Fibroblast of gingiva (primary cell): ENCODE data around the gene CAPZB.
A peak's percentile ranks its signal among the peaks of the same experiment; 100 is the strongest.
"Not testable (repeated sequence)": the region's sequence is repeated elsewhere in the genome, so short reads cannot be mapped to it uniquely, and the experiment has no call there.

Experiments
- DNase-seq: peaks from one replicate; pipeline ENCODE4 v3.0.0-alpha.2; 2011; ENCODE audit warnings: low read depth

CAPZB gene

DNA sequence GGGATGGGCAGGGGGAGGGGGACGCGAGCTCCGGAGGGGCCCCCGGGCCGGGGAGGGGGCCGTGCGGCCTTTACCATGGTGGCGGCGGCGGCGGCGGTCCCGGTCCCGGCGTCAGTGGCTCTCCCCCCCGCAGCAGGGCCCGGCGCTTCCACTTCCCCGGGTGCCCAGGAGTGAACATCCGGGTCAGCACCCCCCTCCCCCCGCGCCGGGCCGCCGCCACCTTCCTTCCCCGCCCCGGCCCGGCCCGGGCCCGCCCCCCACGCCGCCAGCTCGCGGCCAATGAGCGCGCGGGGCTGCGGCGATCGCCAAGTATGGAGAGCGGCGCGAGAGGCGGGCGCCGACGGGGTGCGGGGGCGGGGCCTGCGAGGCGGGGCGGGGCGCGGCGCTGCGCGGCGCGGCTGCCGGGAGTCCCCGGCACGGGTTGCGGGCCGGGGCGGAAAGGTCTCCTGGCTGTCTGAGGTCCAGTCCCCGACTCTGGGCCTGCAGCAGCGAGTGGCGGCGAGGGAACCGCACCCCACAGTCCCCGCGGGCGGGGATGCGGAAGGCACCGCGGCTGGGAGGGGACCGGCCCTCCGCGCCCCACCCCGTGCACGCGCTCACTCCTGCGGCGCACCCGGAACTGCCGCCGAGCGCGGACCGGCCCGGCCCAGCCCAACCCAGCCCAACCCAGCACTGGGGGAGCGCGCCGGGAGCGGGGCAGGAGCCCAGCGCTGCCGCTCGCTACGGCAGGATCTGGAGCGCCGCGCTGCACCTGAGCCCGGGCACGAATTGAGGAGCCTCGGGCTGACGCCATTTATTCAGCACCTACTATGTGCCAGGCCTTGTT, at the start of gene CAPZB:
CAPZB (minus strand) TSS at position 178 of the 826 bp plus-strand sequence; CDS start at position 77, 101 bp downstream.
- DNase-seq, result peak; percentile 88

DNA sequence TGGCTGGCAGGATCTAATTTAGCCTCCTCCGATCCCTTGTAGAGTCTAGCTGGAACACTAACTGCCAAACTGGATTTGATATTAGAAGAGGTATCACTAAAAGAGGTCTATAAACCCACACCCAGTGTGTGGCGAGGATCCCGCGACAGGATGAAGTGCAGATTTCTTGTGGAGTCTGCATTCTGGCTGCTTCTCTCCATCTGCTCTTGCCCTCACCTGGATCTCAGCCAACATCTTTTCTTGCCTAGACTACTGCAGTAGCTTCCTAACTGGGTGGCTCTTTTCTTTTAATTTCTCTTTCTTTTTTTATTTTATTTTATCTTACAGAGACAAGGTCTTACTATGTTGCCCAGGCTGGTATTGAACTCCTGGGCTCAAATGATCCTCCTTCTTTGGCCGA, 48.9 kb upstream of the CAPZB start:
- DNase-seq, result no peak

DNA sequence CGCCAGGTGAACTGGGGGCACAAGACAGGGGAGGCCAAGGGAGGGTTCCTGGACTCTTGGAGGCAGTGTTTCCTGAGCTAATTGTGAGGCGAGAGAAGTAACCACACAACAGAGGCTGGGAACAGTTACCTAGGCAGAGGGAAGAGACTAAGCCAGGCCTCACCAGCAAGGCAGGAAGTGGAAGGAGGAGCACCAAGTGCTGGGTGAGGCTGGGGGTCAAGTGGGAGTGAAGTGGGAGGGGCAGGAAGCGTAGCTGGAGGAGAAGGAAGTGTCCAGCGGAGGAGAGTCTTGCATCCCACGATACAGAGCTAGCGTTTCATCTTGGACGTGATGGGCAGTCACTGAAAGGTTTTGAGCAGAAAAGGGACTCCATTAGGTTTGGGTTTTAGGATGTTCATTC, 48.3 kb upstream of the CAPZB start:
- no peak for DNase-seq

DNA sequence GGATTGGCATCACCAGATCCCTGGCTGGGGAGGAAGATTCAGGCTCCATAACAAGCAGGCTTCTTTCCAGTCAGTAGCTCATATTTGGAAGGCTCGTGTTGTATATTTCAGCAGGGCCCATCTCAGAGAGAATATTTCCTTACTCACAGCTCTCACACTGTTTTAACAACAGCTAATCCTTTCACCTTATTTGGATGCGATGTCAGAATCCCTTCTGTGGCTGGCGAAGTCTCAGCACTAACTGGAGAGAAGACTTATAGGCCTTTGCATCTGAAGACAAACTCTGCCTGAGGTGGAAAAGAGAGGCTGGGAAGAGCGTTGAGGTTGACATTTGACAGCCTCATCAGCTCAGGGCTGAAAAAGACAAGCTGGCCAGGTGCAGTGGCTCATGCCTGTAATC, 47.2 kb upstream of the CAPZB start:
- DNase-seq, result no peak

DNA sequence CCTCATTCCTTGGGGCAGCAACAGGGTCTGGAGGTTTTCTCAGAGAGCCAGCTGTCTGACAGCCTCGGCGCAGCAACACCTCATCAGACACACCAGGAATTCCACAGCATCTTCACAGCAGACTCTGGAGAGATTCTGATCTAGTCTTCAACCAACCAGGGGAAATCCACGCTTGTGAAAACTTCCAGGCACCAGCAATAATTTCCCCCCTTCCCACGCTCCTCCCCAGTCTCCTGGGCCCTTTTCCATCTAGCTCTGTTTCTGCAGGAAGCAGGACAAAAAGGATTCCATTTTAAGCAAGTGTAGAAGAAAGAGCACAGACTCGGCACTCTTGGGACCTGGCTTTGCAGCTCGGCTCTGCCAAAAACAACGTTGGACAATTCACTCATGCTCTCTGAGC, 44.3 kb upstream of the CAPZB start:
- no peak for DNase-seq

DNA sequence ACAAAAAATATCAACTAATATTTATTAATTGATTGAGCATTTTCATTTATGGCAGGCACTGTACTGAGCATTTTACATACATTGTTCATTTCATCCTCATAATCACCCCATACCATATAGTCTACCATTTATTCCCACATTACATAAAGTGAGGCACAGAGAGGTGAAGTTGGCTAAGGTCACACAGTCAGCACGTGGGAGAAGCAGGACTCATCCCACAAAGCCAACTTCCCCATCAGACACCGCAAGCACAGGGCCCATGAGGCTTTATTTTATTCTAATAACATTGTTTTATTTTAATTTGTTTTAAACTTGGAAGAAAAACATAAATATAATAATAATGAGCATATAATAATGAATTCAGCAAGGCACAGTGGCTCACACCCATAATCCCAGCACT, 43.1 kb upstream of the CAPZB start:
- no peak for DNase-seq

DNA sequence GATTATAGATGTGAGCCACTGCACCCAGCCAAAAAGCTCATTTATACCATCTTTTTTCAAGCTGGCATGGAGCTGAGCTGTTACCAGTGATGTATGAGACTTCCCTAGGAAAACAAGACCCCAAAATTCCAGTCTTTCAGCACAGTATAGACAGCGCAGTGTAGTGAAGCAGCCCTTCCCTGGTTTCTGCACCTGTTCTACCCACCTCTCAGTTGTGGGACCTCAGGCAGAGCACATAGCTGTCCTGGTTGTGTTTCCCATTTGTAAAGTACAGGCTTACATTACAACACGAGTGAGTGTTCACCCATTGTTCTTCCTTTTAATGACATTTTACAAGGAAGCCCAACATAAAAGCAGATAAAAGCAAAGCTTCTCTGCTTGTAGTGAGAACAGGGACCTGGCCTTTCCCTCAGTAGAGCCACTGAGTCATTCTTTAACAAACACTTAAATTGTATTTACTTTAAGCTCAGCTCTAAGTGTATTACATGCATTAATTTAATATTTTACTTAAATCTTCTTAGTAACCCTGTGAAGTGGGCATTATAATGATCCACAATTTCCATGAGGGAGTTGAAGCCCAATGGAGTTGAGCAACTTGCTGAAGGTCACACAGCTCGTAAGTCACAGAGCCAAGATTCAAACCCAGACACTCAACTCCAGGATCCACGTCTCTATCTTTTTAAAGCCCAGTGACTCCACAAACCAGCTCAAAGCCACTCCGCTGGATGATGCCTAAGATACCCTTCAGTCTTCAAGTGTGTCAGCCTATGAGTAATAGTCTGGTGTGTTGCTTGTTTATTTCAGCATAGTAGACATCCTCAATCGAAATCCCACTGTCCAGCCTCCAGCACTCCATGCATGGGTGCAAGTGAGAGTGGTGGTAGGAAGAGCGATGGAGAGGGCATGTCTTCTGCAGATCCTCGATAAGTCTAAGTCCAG, 40.5 kb upstream of the CAPZB start:
- no peak for DNase-seq

DNA sequence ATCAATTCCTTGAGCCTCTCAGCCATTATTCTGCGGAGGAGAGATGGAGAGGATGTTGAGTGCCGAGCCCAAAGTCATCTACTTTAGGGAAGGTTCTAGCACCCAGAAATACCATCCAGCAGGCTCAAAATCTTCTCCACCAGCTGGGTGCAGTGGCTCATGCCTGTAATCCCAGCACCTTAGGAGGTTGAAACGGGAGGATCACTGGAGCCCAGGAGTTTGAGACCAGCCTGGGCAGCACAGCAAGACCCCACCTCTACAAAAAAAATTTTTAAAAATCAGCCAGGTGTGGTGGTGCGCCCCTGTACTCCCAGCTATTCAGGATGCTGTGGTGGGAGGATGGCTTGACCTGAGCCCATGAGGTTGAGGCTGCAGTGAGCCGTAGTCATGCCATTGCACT, 39.5 kb upstream of the CAPZB start:
- DNase-seq, result no peak

DNA sequence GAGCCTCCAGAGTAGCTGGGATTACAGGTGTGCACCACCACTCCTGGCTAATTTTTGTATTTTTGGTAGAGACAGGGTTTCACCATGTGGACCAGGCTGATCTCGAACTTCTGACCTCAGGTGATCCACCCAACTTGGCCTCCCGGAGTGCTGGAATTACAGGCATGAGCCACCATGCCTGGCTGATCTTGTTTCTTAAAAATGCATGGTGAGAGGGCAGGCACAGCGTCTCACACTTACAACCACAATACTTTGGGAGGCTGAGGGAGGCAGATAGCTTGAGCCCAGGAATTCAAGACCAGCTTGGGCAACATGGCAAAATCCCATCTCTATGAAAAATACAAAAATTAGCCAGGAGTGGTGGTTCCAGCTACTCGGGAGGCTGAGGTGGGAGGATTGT, 37.2 kb upstream of the CAPZB start:
- not testable (repeated sequence) for DNase-seq

DNA sequence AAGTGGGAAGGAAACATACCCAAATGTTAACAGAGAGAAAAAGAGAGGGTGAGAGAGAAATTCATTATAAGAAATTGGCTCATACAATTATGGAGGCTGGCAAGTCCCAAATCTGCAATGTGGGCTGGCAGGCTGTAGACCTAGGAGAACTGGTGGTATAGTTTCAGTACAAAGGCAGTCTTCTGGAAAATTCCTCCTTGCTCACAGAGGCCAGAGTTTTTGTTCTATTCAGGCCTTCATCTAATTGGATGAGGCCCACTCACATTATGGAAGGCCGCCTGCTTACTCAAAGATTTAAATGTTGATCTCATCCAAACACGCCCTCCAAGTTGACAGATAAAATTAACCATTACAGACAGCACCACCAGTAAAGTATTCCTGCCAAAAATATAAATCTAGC, 36.1 kb upstream of the CAPZB start:
- DNase-seq, result no peak

DNA sequence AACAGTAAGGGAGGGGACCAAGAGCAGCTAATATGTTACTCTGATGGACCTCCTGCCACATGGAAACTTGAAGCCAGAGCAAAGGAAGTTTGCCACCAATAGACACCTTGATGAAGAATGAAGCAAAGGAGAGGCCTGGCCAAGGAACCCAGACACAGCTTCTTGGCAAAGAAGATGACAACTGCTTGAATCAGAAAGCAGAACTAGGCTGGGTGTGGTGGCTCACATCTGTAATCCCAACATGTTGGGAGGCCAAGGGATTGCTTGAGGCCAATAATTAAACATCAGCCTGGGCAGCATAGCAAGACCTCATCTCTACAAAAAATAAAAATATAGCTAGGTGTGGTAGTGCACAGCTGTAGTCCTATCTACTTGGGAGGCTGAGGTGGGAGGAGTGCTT, 31.7 kb upstream of the CAPZB start:
- DNase-seq, result no peak

DNA sequence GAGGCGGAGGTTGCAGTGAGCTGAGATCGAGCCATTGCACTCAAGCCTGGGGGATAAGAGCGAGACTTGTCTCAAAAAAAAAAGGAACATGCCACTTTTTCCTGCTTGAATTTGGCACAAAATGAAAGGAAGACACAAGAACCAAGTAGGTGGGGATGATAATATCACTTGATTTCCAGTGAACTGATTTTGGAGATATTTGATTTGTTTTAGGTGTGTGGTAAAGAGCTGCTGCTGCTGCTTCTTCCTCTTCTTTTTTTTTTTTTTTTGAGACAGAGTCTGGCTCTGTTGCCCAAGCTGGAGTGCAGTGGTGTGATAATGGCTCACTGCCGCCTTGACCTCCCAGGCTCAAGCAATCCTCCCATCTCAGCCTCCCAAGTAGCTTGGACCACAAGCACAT, 29.9 kb upstream of the CAPZB start:
- no peak for DNase-seq

DNA sequence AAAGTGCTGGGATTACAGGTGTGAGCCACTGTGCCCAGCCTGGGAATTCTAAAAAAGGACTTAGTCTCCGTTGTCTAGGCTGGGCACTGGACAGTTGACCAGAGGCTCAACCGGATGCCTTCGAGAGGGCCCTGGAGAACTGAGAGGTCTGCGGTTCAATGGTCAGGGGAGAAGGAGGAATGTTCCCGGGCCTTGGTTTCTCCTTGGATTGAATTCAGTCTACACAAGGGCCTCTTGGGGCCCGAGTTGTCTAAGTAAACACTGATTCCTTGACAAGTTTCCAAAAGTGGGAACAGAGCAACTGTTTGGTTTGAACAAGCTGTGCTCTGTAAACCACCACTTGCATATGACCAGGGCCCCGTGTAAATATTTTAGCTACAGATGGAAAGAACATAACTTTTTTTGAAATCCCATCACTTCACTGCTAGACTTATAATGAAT, 29.1 kb upstream of the CAPZB start:
- peak; percentile 87 for DNase-seq

DNA sequence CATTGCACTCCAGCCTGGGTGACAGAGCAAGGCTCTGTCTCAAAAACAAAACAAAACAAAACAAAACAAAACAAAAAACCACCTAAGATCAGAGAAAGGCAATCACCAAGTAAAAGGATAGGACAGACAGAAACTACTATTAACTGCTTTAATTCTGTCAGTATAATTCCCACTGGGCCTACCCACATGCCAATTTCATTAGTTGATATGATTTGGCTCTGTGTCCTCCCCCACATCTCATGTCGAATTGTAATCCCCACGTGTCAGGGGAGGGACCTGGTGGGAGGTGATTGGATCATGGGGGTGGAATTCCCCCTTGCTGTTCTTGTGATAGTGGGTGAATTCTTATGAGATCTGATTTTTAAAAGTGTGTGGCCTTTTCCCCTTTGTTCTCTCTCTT, 27.2 kb upstream of the CAPZB start:
- DNase-seq, result no peak

DNA sequence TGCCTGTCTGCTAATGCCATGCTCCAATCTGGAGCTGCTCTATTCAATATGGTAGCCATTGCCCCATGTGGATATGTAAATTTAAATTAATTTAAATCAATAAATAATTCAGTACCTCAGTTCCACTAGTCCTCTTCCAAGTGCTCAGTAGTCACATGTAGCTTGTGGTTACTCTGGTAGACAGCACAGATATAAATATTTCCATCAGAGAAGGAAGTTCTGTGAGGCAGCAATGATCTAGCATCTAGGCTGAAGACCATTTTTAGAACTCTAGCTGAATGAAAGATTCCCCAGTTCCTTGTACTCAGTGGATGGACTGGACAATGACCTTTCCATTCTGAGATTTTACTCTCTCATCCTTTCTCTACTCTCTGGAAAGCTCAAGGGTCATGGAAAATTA, 25.8 kb upstream of the CAPZB start:
- DNase-seq, result no peak

DNA sequence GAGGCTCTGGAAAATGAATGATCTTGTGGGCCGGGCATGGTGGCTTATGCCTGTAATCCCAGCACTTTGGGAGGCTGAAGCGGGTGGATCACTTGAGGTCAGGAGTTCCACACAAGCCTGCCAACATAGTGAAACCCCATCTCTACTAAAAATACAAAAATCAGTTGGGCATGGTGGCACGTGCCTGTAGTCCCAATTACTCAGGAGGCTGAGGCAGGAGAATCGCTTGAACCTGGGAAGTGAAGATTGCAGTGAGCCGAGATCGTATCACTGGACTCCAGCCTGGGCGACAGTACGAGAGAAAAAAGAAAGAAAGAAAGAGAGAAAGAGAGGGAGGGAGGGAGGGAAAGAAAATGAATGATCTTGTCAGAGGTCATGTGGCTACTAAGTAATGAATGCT, 24.3 kb upstream of the CAPZB start:
- not testable (repeated sequence) for DNase-seq

DNA sequence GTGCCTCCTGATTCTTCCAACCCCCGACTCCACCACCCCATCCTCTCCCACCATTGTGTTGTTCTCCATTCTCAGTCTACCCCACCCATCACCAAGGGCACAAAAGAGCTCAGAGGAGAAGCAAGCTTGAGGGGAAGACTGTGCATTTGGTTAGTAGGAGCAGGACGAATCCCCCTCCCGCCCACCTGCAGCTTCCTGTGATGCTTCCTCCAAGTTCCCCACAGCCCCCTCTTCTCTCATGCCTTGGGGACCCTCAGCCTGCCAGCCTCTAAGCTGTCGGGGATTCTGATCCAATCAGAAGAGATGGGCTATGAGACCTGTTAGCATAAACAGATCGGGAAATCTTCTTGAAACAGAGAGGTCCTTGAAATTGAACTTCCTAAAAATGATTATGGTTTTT, 22.2 kb upstream of the CAPZB start:
- DNase-seq, result no peak

DNA sequence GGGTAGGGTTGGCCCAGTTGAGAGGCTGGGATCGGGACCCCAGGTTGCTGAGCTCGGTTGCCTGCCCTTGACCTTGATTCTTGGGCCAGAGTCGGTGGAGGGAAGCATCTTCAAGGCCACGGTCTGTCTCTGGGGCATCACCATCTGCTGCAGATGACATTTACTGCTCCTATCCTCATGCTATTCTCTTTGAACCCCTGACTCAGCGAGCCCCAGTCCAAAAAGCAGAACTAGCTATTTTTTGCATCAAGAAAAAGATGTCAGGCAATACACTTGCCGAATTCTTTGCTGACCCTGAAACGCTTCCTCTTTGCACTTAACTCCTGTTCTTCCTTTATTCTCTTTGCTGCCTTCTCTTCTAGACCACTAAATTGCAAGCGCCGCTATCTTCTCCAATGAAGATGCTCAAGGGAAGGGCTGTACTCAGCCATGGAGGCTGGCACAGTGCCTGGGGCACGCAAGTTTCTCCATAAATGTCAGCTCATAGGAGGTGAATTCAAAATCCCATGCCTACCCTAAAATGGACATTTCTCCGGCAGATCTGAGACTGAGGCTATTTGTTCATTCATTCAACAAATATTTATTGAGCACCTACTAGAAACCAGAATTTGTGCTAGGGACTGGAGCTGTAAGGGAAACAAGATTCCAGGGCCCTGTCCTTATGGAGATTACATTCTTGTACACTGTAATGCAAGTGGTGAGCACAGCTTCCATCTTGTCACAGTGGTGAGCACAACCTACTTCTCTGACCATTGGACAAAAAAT, 20.5 kb upstream of the CAPZB start:
- DNase-seq, result no peak

DNA sequence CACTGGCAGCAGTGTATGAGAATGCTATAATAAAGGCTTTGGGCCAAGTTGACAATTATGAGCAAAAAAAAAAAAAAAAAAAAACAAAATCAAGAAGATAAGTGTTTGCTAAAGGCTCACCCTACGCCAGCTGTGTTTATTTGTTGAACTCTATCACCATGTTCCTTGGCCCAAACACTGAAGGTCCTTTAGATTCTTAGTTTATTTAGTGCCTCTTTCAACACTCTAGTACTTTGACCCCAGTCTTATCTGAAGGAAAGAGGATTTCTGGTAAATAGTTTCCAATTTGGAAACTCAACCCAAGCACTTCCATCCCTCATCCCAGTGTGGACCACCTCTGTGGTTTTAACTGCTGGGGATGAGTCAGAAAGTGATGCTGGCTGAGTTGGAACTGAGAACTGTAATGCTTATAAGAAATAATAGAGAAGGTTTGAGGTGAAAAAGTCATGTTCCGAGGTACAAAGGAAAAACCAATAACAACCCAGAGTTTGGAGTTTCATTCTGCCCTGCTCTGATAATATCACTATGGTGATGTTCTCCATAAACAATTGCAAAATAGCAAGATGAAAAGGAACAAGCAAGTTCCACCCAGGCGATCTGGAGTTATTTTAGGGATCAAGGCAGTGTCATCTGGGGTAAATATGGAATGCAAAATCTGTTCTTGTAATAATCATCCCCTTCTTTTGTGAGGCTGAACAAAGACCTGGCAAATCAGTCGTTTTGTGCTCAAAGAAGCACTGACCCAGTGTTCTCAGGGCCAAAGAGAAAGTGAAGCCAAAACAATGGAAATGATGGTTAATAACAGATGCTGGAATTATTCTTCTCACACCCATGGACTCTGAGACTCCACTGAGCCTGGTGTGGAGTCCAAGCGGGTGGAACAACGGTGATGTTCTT, 19.7 kb upstream of the CAPZB start:
- DNase-seq, result peak; percentile 63

DNA sequence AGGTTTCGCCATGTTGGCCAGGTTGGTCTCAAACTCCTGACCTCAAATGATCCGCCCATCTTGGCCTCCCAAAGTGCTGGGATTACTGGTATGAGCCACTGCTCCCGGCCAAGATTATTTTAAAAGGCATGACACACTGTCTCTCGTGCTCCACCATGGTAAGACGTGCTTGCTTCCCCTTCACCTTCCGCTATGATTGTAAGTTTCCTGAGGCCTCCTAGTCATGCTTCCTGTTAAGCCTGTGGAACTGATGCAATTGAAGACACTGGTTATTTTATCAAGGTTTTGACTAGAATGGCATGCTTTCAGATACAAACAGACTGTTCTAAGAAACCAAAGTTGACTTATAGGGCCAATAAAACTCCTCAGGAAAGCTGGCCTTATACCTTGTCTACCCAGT, 16.9 kb upstream of the CAPZB start:
- DNase-seq, result not testable (repeated sequence)

DNA sequence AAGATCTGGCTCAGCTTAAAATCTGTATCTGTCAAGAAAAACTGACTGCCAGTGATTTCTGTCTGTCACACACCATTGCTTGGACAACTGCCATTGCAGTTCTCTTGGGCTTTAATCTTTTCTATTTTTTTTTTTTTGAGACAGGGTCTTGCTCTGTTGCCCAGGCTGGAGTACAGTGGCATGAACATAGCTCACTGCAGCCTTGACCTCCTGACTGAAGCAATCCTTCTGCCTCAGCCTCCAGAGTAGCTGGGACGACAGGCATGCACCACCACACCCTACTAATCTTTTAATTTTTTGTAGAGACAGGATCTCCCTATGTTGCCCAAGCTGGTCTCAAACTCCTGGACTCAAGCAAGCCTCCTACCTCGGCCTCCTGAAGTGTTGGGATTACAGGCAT, 14.5 kb upstream of the CAPZB start:
- DNase-seq, result not testable (repeated sequence)
